Measurements from ENCODE around the gene IVD.
A peak's percentile ranks its signal among the peaks of the same experiment; 100 is the strongest.
"Not testable (repeated sequence)": the region's sequence is repeated elsewhere in the genome, so short reads cannot be mapped to it uniquely, and the experiment has no call there.

The IVD gene

GRCh38 chr15:40451527-40452158 lies 46.0 kb downstream of the IVD start:
- TF ChIP-seq, protein P1, sequence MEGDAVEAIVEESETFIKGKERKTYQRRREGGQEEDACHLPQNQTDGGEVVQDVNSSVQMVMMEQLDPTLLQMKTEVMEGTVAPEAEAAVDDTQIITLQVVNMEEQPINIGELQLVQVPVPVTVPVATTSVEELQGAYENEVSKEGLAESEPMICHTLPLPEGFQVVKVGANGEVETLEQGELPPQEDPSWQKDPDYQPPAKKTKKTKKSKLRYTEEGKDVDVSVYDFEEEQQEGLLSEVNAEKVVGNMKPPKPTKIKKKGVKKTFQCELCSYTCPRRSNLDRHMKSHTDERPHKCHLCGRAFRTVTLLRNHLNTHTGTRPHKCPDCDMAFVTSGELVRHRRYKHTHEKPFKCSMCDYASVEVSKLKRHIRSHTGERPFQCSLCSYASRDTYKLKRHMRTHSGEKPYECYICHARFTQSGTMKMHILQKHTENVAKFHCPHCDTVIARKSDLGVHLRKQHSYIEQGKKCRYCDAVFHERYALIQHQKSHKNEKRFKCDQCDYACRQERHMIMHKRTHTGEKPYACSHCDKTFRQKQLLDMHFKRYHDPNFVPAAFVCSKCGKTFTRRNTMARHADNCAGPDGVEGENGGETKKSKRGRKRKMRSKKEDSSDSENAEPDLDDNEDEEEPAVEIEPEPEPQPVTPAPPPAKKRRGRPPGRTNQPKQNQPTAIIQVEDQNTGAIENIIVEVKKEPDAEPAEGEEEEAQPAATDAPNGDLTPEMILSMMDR (conservative IDR thresholded peaks at IDR 0.05; ENCODE audit: low read depth, low read length): no peak
- no peak for DNase-seq (ENCODE audit: low read depth)
- no peak overlapping the region for H3K4me3 ChIP-seq (ENCODE audit: low read depth, low read length)

GRCh38 chr15:40452296-40453090 lies 46.9 kb downstream of the IVD start:
- no peak overlapping the region for H3K4me3 ChIP-seq (ENCODE audit: low read depth, low read length)
- no peak for DNase-seq (ENCODE audit: low read depth)
- TF ChIP-seq, protein P1 (conservative IDR thresholded peaks at IDR 0.05; ENCODE audit: low read depth, low read length): no peak

GRCh38 chr15:40453941-40454340 lies 48.3 kb downstream of the IVD start:
- not testable (repeated sequence) for DNase-seq (ENCODE audit: low read depth); H3K4me3 ChIP-seq (ENCODE audit: low read depth, low read length)

- peak; percentile 56 for DNase-seq (ENCODE audit: low read depth)
- no peak overlapping the region for H3K4me3 ChIP-seq (ENCODE audit: low read depth, low read length)
- TF ChIP-seq, protein P1 (conservative IDR thresholded peaks at IDR 0.05; ENCODE audit: low read depth, low read length): no peak
Measured at GRCh38 chr15:40454904-40455391, 49.4 kb downstream of the IVD start.

DNA sequence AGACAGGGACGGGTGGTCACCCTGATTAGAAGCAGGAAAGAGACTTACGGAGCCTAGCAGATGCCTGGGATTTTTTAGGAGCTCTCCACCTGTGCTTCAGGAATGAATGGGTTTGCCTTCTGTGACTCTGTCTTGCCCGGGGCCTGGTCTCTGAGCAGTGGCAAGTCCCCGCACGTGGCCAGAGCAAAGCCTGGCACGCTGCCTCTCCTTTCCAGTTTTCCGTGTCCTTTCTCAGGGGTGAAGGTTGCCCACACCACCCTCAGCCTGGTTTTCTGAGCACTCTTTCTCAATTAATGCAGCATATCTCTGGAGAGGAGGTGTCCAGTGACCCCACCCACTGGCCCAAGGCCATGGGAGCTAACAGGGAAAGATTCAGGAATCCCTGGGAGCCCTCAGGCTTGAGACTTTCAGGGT lies 50.7 kb downstream of the IVD start:
- DNase-seq (ENCODE audit: low read depth): no peak
- H3K4me3 ChIP-seq (ENCODE audit: low read depth, low read length): no peak overlapping the region
- TF ChIP-seq, protein P1 (conservative IDR thresholded peaks at IDR 0.05; ENCODE audit: low read depth, low read length): no peak

- TF ChIP-seq, protein P1 (conservative IDR thresholded peaks at IDR 0.05; ENCODE audit: low read depth, low read length): no peak
- H3K4me3 ChIP-seq (ENCODE audit: low read depth, low read length): no peak overlapping the region
- no peak for DNase-seq (ENCODE audit: low read depth)
Measured at GRCh38 chr15:40456738-40457137, 51.1 kb downstream of the IVD start.

DNA sequence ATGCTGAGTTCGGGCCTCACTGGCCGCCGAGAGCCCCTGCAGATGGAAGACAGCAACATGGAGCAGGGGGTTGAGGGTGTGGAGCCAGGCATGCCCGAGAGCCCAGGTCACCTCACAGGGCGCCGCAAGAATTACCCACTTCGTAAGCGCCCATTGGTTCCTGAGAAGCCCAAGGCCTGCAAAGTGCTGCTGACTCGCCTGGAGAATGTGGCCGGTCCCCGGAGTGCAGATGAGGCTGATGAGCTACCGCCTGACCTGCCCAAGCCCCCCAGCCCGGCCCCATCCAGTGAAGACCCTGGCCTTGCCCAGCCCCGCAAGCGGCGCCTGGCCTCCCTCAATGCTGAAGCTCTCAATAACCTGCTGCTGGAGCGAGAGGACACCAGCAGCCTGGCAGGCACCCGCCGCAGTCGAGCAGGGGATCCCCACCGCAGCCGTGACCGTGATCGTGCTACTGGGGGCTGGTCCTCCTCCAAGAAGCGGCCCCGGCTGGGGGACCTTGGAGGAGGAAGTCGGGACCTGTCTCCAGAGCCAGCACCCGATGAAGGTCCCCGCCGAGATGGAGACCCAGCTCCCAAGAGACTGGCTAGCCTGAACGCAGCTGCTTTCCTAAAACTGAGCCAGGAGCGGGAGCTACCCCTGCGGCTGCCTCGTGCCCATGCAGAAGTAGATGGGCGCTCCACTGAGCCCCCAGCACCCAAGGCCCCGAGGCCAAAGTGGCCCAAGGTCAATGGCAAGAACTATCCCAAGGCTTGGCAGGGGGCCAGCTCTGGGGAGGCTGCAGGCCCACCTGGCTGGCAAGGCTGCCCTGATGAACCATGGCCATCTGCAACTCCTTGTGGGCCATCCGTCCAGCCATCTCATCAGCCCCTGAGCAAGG lies 53.1 kb downstream of the IVD start:
- no peak overlapping the region for H3K4me3 ChIP-seq (ENCODE audit: low read depth, low read length)
- TF ChIP-seq, protein P1 (conservative IDR thresholded peaks at IDR 0.05; ENCODE audit: low read depth, low read length): no peak
- DNase-seq (ENCODE audit: low read depth): no peak
